Endothelial cell of umbilical vein (primary cell): Measurements from ENCODE around the gene DNAH11. TPM values are rescaled to one million over a fixed set of nuclear protein-coding genes. Genes with fewer than 3 reads are reported as not detected.

ENCODE experiments used
- BruUV-seq: library from RNA; stranded (reverse); fragments of 400-500 nt; replicated peaks from 2 replicates; lab custom pipeline; 2021; lab: Mats Ljungman, UMichigan
- CTCF ChIA-PET: fragments of 300-600, 350-600 bp; sonication (Branson Sonifier 250); formaldehyde crosslinking; loops from one replicate; lab custom pipeline; 2021; ENCODE audit warnings: antibody characterized with exemption, inconsistent platforms; lab: Charles Lee
- POLR2A ChIA-PET: fragments of 300-600, 350-600 bp; sonication (Branson Sonifier 250); formaldehyde crosslinking; loops from one replicate; lab custom pipeline; 2021; ENCODE audit warnings: antibody characterized with exemption, inconsistent platforms; lab: Charles Lee
- DNase-seq: peaks from one replicate; pipeline ENCODE4 v3.0.0-alpha.2; 2011; ENCODE audit warnings: low read depth, low spot score
- FAIRE-seq: peaks from 2 replicates; lab custom pipeline; 2011; peaks lifted over from hg19 to GRCh38; lab: Jason Lieb, UNC
- H2AFZ ChIP-seq: 2 replicates; pipeline ENCODE4 v1.6.0; 2012; ENCODE audit warnings: low read depth, low read length, control low read depth, inconsistent platforms
- H3K27ac ChIP-seq: 2 replicates; pipeline ENCODE4 v1.5.1; 2011; ENCODE audit warnings: low read depth, mild to moderate bottlenecking, control low read depth, low read length, moderate library complexity; ENCODE audit not compliant: insufficient read depth
- H3K27me3 ChIP-seq, 2 experiments: 2 replicates each; pipeline versions ENCODE4 v1.6.0 to v1.6.1; 2011; ENCODE audit warnings: low read length in 2 of 2, mixed read lengths in 1 of 2; ENCODE audit not compliant: control insufficient read depth in 2 of 2, insufficient read depth in 2 of 2
- H3K36me3 ChIP-seq, 2 experiments: 2 replicates in 1 of 2; 3 replicates in 1 of 2; pipeline ENCODE4 v1.5.1; 2011; ENCODE audit warnings: low read length in 2 of 2, mild to moderate bottlenecking in 1 of 2, moderate library complexity in 1 of 2; ENCODE audit not compliant: control insufficient read depth in 2 of 2, insufficient read depth in 2 of 2; ENCODE audit errors: extremely low read depth in 1 of 2
- H3K4me1 ChIP-seq: 3 replicates; pipeline ENCODE4 v1.5.1; 2011; ENCODE audit warnings: mild to moderate bottlenecking, low read length; ENCODE audit not compliant: control insufficient read depth, insufficient read depth; ENCODE audit errors: extremely low read depth
- H3K4me2 ChIP-seq: 2 replicates; pipeline ENCODE4 v1.6.1; 2011; ENCODE audit warnings: low read length, control low read depth, mixed read lengths; ENCODE audit not compliant: insufficient read depth
- H3K4me3 ChIP-seq, 3 experiments: fragments of 200-600 bp in 1 of 3; sonication (generic), shearing (Covaris generic) in 1 of 3; replicated peaks in 1 of 3; 2 replicates each; pipeline ENCODE4 v1.5.1; 2011 to 2016; ENCODE audit warnings: control low read depth in 3 of 3, low read length in 3 of 3, mild to moderate bottlenecking in 2 of 3, inconsistent platforms in 1 of 3, low read depth in 1 of 3, moderate library complexity in 1 of 3; ENCODE audit not compliant: insufficient read depth in 1 of 3
- H3K79me2 ChIP-seq: 2 replicates; pipeline ENCODE4 v1.6.0; 2012; ENCODE audit warnings: low read length, inconsistent platforms; ENCODE audit not compliant: control insufficient read depth, insufficient read depth
- H3K9ac ChIP-seq: replicated peaks from 2 replicates; pipeline ENCODE3; 2011; ENCODE audit warnings: low read length, control low read depth; ENCODE audit not compliant: insufficient read depth; ENCODE audit errors: extremely low read depth
- H3K9me1 ChIP-seq: replicated peaks from 3 replicates; pipeline ENCODE4 v1.6.0; 2011; ENCODE audit warnings: mild to moderate bottlenecking, low read length; ENCODE audit not compliant: control insufficient read depth, insufficient read depth; ENCODE audit errors: extremely low read depth
- H3K9me3 ChIP-seq: replicated peaks from 2 replicates; pipeline ENCODE4 v1.5.1; 2012; ENCODE audit warnings: low read length, inconsistent platforms; ENCODE audit not compliant: control insufficient read depth, insufficient read depth
- H4K20me1 ChIP-seq: replicated peaks from 2 replicates; pipeline ENCODE3; 2011; ENCODE audit warnings: mild to moderate bottlenecking, low read length; ENCODE audit not compliant: control insufficient read depth, insufficient read depth; ENCODE audit errors: extremely low read depth
- EZH2 ChIP-seq: IDR thresholded peaks from 2 replicates; pipeline ENCODE4 v1.6.1; 2012; ENCODE audit warnings: borderline replicate concordance, low read depth, mild to moderate bottlenecking, moderate library complexity, low read length, inconsistent platforms; ENCODE audit not compliant: severe bottlenecking
- FOS ChIP-seq: IDR thresholded peaks from 2 replicates; pipeline ENCODE4 v1.6.1; 2011; ENCODE audit warnings: mild to moderate bottlenecking, low read length, moderate library complexity, borderline replicate concordance; ENCODE audit not compliant: insufficient read depth
- GATA2 ChIP-seq: IDR thresholded peaks from 2 replicates; pipeline ENCODE4 v1.7.0; 2011; ENCODE audit warnings: low read depth, mild to moderate bottlenecking, moderate library complexity, mixed read lengths, low read length; ENCODE audit not compliant: insufficient read length, insufficient read depth
- JUN ChIP-seq: IDR thresholded peaks from 2 replicates; pipeline ENCODE4 v1.6.1; 2011; ENCODE audit warnings: borderline replicate concordance, low read depth; ENCODE audit not compliant: insufficient read length, insufficient read depth
- MYC ChIP-seq: IDR thresholded peaks from one replicate; pipeline ENCODE4 v1.6.1; 2011; ENCODE audit warnings: mild to moderate bottlenecking, low read depth, low read length
- POLR2A ChIP-seq: IDR thresholded peaks from 2 replicates; pipeline ENCODE4 v1.6.1; 2012; ENCODE audit warnings: low read depth, mild to moderate bottlenecking, control low read depth, low read length
- POLR2AphosphoS5 ChIP-seq: IDR thresholded peaks from 2 replicates; pipeline ENCODE4 v1.6.1; 2012; ENCODE audit warnings: low read depth, mild to moderate bottlenecking, control low read depth, low read length, moderate library complexity; ENCODE audit not compliant: insufficient read depth
- dilution Hi-C: fragments of 300-500 bp; cut with MboI; formaldehyde crosslinking; loops from one replicate; pipeline ENCODE4 v1.15.0; 2019; ENCODE audit warnings: low sequenced_read_pairs; ENCODE audit not compliant: extremely low pct_ligation_motif_present
- intact Hi-C: fragments of 100-400 bp; cut with micrococcal nuclease; formaldehyde crosslinking; loops from one replicate; pipeline ENCODE4 v1.10.0; 2022
- polyA plus RNA-seq, 4 experiments: library from polyadenylated mRNA; depleted of rRNA in 3 of 4; stranded (reverse) in 3 of 4; unstranded in 1 of 4; fragments of >200 nt; gene quantifications; 2 replicates each; pipeline versions ENCODE4 v1.2.1 to v1.2.3, GENCODE V29; 2011 to 2012; ENCODE audit warnings: missing spikeins in 1 of 4
- total RNA-seq: library from RNA; stranded (reverse); gene quantifications from 2 replicates; pipeline ENCODE4 v1.2.3, GENCODE V29; 2021
- TF ChIP-seq, protein P1 (sequence below), 2 donors: IDR thresholded peaks; 1 replicate in 1 of 2; 2 replicates in 1 of 2; pipeline ENCODE4 v1.5.1; 2011; ENCODE audit warnings: low read length in 2 of 2, mild to moderate bottlenecking in 2 of 2, moderate library complexity in 2 of 2, control low read depth in 1 of 2, inconsistent platforms in 1 of 2, low read depth in 1 of 2; ENCODE audit not compliant: insufficient read depth in 1 of 2; ENCODE audit errors: extremely low read depth in 1 of 2
- TF ChIP-seq, protein P2 (sequence below): IDR thresholded peaks from 2 replicates; pipeline ENCODE4 v1.6.1; 2011; ENCODE audit not compliant: insufficient read depth, insufficient read length

Gene DNAH11
- total and polyA plus RNA-seq, 2 donors (not counting 3 experiments of a cell fraction or from before 2014, with no cell fraction given), result 0.69 to 0.91 TPM

DNA sequence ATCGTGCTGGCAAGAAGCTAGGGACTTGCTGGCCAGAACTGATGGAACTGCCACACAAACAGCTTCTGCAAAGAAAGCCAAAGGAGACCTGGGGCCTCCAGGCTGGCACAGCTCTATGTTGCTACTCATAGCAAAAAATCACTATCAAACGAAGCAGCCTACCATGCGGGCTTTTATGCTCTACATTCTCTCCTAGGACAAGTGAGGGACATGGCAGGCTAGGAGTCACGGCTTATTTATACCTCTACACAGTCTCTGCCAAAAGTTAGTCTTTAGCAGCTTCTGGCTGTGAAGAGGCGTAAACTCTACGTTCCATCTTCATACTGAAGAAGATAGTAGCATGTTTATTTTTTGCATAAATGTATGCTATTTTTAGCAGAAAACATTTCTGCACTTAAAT is 367.4 kb downstream of the DNAH11 start:
- Histone ChIP-seq H3K27ac (no peak overlapping the region), H2AFZ (no peak overlapping the region), H3K27me3 (no peaks in the 10 kb centered on the region), H3K79me2 (peaks cover 5% of the 10 kb centered on the region), H3K4me1 (no peaks in the 10 kb centered on the region), H3K36me3 (peaks cover 8 to 31% of the 10 kb centered on the region in 2 experiments), H3K9ac (no peak overlapping the region), H3K4me2 (no peak overlapping the region), H3K4me3 (no peak overlapping the region), H3K9me1 (no peaks in the 10 kb centered on the region), H3K9me3 (no peaks in the 10 kb centered on the region), H4K20me1 (no peaks in the 10 kb centered on the region)
- TF ChIP-seq MYC (no peak), POLR2A (no peak), GATA2 (no peak), POLR2AphosphoS5 (no peak), EZH2 (no peak), FOS (no peak), JUN (no peak)
- TF ChIP-seq, protein P1, sequence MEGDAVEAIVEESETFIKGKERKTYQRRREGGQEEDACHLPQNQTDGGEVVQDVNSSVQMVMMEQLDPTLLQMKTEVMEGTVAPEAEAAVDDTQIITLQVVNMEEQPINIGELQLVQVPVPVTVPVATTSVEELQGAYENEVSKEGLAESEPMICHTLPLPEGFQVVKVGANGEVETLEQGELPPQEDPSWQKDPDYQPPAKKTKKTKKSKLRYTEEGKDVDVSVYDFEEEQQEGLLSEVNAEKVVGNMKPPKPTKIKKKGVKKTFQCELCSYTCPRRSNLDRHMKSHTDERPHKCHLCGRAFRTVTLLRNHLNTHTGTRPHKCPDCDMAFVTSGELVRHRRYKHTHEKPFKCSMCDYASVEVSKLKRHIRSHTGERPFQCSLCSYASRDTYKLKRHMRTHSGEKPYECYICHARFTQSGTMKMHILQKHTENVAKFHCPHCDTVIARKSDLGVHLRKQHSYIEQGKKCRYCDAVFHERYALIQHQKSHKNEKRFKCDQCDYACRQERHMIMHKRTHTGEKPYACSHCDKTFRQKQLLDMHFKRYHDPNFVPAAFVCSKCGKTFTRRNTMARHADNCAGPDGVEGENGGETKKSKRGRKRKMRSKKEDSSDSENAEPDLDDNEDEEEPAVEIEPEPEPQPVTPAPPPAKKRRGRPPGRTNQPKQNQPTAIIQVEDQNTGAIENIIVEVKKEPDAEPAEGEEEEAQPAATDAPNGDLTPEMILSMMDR (IDR thresholded peaks at IDR 0.05; ENCODE audit: extremely low read depth in 1 of 2, insufficient read depth in 1 of 2, low read depth in 1 of 2, low read length in 2 of 2), result no peak
- TF ChIP-seq, protein P2, sequence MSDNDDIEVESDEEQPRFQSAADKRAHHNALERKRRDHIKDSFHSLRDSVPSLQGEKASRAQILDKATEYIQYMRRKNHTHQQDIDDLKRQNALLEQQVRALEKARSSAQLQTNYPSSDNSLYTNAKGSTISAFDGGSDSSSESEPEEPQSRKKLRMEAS, result no peak
- FAIRE-seq, result no peak
- BruUV-seq, result no TSS peak
- ChIA-PET POLR2A (no interaction called here), CTCF (interaction anchor here (1.5 kb wide), 1 partner anchor 13 kb away, joined by 5 read pairs; no protein-coding TSS in a partner anchor)
- DNase-seq, result no peak
- intact Hi-C loops, result no loop called here
- dilution Hi-C loops, result no loop called here
